ENCODE results near the gene COL4A6.

COL4A6 gene

GRCh38 chrX:108349210-108349609, 89.0 kb downstream of the COL4A6 start:
- Histone ChIP-seq H3K4me2 (no peak overlapping the region), H3K4me3 (no peak overlapping the region), H4K20me1 (peaks cover 0 to 5% (median 0%) of the 10 kb centered on the region in 11 experiments; a peak in 3 of 22 replicates), H3K27ac (no peak overlapping the region), H3K27me3 (peaks cover 76 to 100% (median 98%) of the 10 kb centered on the region in 11 experiments), H3K36me3 (no peaks in the 10 kb centered on the region), H3K9me3 (replicated peaks in 1 of 11) (no peaks in the 10 kb centered on the region), H3K4me1 (no peaks in the 10 kb centered on the region), H3K9ac (no peak overlapping the region)
- peak in 2 of 11 experiments; percentile 26 to 53; a peak in 1 of 22 replicates for TF ChIP-seq Cebpa-rat (IDR thresholded peaks at IDR 0.05)

- no peak overlapping the region for H3K9ac ChIP-seq
- H3K27me3 ChIP-seq: peaks cover 80 to 100% (median 98%) of the 10 kb centered on the region in 11 experiments
- no peak overlapping the region for H3K27ac ChIP-seq
- H3K4me1 ChIP-seq: no peaks in the 10 kb centered on the region
- no peak for TF ChIP-seq Cebpa-rat (IDR thresholded peaks at IDR 0.05)
- peaks cover 0 to 5% (median 0%) of the 10 kb centered on the region in 11 experiments; a peak in 3 of 22 replicates for H4K20me1 ChIP-seq
- no peak overlapping the region for H3K4me3 ChIP-seq
- H3K9me3 ChIP-seq (replicated peaks in 1 of 11): no peaks in the 10 kb centered on the region
- no peaks in the 10 kb centered on the region for H3K36me3 ChIP-seq
- H3K4me2 ChIP-seq: no peak overlapping the region
Measured at GRCh38 chrX:108348525-108348924, 89.7 kb downstream of the COL4A6 start.

- Histone ChIP-seq H3K27ac (no peak overlapping the region), H3K4me3 (no peak overlapping the region), H3K4me1 (no peaks in the 10 kb centered on the region), H3K27me3 (peaks cover 85 to 98% (median 95%) of the 10 kb centered on the region in 11 experiments), H3K9me3 (replicated peaks in 1 of 11) (no peaks in the 10 kb centered on the region), H3K4me2 (no peak overlapping the region), H3K9ac (no peak overlapping the region), H3K36me3 (no peaks in the 10 kb centered on the region), H4K20me1 (peaks cover 0 to 5% (median 0%) of the 10 kb centered on the region in 11 experiments; a peak in 3 of 22 replicates)
- TF ChIP-seq Cebpa-rat (IDR thresholded peaks at IDR 0.05): no peak
Measured at GRCh38 chrX:108347800-108348199, 90.4 kb downstream of the COL4A6 start.

- no peak overlapping the region for H3K4me3 ChIP-seq
- no peaks in the 10 kb centered on the region for H3K4me1 ChIP-seq
- H3K9ac ChIP-seq: no peak overlapping the region
- H3K9me3 ChIP-seq (replicated peaks in 1 of 11): no peaks in the 10 kb centered on the region; a peak in 1 of 22 replicates
- H3K36me3 ChIP-seq: no peaks in the 10 kb centered on the region
- peaks cover 0 to 5% (median 0%) of the 10 kb centered on the region in 11 experiments; a peak in 2 of 22 replicates for H4K20me1 ChIP-seq
- peaks cover 82 to 94% (median 91%) of the 10 kb centered on the region in 11 experiments for H3K27me3 ChIP-seq
- no peak overlapping the region for H3K27ac ChIP-seq
- H3K4me2 ChIP-seq: no peak overlapping the region
- TF ChIP-seq Cebpa-rat (IDR thresholded peaks at IDR 0.05): no peak
Measured at GRCh38 chrX:108344216-108344615, 94.0 kb downstream of the COL4A6 start.

DNA sequence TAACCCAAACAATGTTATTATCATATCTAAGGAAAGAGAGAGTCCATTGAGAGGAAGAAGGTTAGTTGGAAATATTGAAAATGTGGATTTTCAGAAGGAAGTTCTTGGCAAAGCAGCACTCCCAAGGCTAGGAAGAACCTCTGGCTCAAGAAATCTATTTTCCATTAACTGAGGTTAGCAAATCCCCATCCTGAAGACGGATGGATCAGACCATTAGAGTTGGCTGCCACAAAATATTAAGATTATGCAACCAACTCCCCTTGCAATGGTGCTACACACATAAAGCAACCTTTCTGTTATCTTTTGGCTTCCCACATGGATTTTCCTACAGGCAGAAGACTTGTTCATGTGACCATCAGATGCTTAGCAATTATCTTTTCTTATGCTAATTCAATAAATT, 96.3 kb downstream of the COL4A6 start:
- no peak for TF ChIP-seq Cebpa-rat (IDR thresholded peaks at IDR 0.05)
- no peak overlapping the region for H3K4me3 ChIP-seq
- no peak overlapping the region for H3K27ac ChIP-seq
- H3K9me3 ChIP-seq (replicated peaks in 1 of 11): no peaks in the 10 kb centered on the region; a peak in 1 of 22 replicates
- no peaks in the 10 kb centered on the region for H3K36me3 ChIP-seq
- no peak overlapping the region for H3K9ac ChIP-seq
- H4K20me1 ChIP-seq: no peaks in the 10 kb centered on the region; a peak in 1 of 22 replicates
- peaks cover 76 to 94% (median 92%) of the 10 kb centered on the region in 11 experiments for H3K27me3 ChIP-seq
- no peaks in the 10 kb centered on the region for H3K4me1 ChIP-seq
- no peak overlapping the region for H3K4me2 ChIP-seq

DNA sequence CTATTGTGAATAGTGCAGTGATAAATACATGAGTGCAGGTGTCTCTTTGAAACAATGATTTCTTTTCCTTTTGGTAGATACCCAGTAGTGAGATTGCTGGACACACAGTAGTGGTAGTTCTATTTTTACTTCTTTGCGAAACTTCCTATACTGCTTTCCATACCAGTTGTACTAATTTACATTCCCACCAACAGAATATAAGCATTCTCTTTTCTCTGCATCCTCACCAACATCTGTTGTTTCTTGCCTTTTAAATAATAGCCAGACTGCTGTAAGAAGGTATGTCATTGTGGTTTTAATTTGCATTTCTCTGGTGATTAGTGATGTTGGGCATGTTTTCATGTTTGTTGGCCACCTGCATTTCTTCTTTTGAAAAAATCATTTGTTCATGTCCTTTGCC, 105.9 kb downstream of the COL4A6 start:
- no peak overlapping the region for H3K9ac ChIP-seq
- no peak overlapping the region for H3K27ac ChIP-seq
- H3K4me3 ChIP-seq: no peak overlapping the region
- H3K4me1 ChIP-seq: no peaks in the 10 kb centered on the region
- no peak for TF ChIP-seq Cebpa-rat (IDR thresholded peaks at IDR 0.05)
- H3K9me3 ChIP-seq (replicated peaks in 1 of 11): no peaks in the 10 kb centered on the region
- H3K4me2 ChIP-seq: no peak overlapping the region
- H3K36me3 ChIP-seq: no peaks in the 10 kb centered on the region
- H3K27me3 ChIP-seq: peaks cover 81 to 100% (median 96%) of the 10 kb centered on the region in 11 experiments
- no peaks in the 10 kb centered on the region; a peak in 2 of 22 replicates for H4K20me1 ChIP-seq

GRCh38 chrX:108331126-108331909, 106.9 kb downstream of the COL4A6 start:
- no peaks in the 10 kb centered on the region; a peak in 2 of 22 replicates for H4K20me1 ChIP-seq
- H3K4me2 ChIP-seq: no peak overlapping the region
- no peak overlapping the region for H3K27ac ChIP-seq
- no peaks in the 10 kb centered on the region for H3K36me3 ChIP-seq
- no peak overlapping the region for H3K4me3 ChIP-seq
- H3K9me3 ChIP-seq (replicated peaks in 1 of 11): no peaks in the 10 kb centered on the region
- no peaks in the 10 kb centered on the region for H3K4me1 ChIP-seq
- no peak for TF ChIP-seq Cebpa-rat (IDR thresholded peaks at IDR 0.05)
- H3K9ac ChIP-seq: no peak overlapping the region
- peaks cover 82 to 100% (median 96%) of the 10 kb centered on the region in 11 experiments for H3K27me3 ChIP-seq

- Histone ChIP-seq H3K36me3 (no peaks in the 10 kb centered on the region), H3K4me3 (no peak overlapping the region), H3K27me3 (peaks cover 91 to 100% (median 98%) of the 10 kb centered on the region in 11 experiments), H4K20me1 (no peaks in the 10 kb centered on the region; a peak in 2 of 22 replicates), H3K4me1 (peaks cover 0 to 8% (median 0%) of the 10 kb centered on the region in 10 experiments; a peak in 1 of 20 replicates), H3K9me3 (replicated peaks in 1 of 11) (no peaks in the 10 kb centered on the region), H3K27ac (no peak overlapping the region), H3K9ac (no peak overlapping the region), H3K4me2 (no peak overlapping the region)
- TF ChIP-seq Cebpa-rat (IDR thresholded peaks at IDR 0.05): peak in 7 of 11 experiments; percentile 15 to 82 (median 54); a peak in 8 of 22 replicates
Measured at GRCh38 chrX:108323751-108324150, 114.5 kb downstream of the COL4A6 start.

GRCh38 chrX:108322234-108322633, 116.0 kb downstream of the COL4A6 start:
- no peak overlapping the region for H3K27ac ChIP-seq
- peaks cover 0 to 8% (median 0%) of the 10 kb centered on the region in 10 experiments; a peak in 1 of 20 replicates for H3K4me1 ChIP-seq
- peaks cover 77 to 89% (median 87%) of the 10 kb centered on the region in 11 experiments for H3K27me3 ChIP-seq
- H3K4me2 ChIP-seq: no peak overlapping the region
- TF ChIP-seq Cebpa-rat (IDR thresholded peaks at IDR 0.05): no peak
- H3K9ac ChIP-seq: no peak overlapping the region
- no peak overlapping the region for H3K4me3 ChIP-seq
- 0 out of 22 replicates have a peak, but pooled peaks cover 0 to 2% (median 0%) of the 10 kb centered on the region in 11 experiments for H3K9me3 ChIP-seq (replicated peaks in 1 of 11)
- no peaks in the 10 kb centered on the region for H3K36me3 ChIP-seq
- H4K20me1 ChIP-seq: no peaks in the 10 kb centered on the region; a peak in 2 of 22 replicates

Measured in BLaER1 treated with 17β-estradiol and CSF1 and Interleukin-3, amounts not matched to agents 10 nM and 100 nM (cell line).